Measurements from ENCODE around the gene RAPH1. TPM values are rescaled to one million over a fixed set of nuclear protein-coding genes. Genes with fewer than 3 reads are reported as not detected.
"Not testable (repeated sequence)": the region's sequence is repeated elsewhere in the genome, so short reads cannot be mapped to it uniquely, and the experiment has no call there.

RAPH1 gene
- total RNA-seq, 1 donor from 2014 or later, result 42.8 TPM

DNA sequence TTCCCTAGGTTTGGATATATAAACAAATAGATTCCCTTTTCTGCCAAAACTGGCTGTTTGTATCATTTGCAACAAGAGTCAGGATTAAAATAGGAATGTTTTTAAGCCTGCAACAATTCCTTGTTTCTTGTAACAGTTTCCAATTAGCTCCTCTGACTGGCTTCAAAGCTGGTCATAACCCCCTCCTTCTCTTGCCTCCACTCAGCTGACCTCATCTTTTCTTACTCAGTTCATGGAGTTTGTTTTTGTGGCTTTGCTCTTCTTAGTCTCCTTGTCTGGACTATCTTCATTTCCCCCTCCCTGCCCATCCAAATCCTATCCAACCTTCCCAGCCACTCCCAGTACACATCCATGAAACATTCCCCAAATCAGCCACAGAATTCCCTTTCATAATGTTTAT lies 14.3 kb upstream of the RAPH1 start:
- H3K27ac ChIP-seq (ENCODE audit: low read depth, low read length), result no peak overlapping the region
- H3K27me3 ChIP-seq (ENCODE audit: control insufficient read depth in 3 of 3, insufficient read depth in 3 of 3, low read length in 3 of 3), result no peaks in the 10 kb centered on the region
- H3K9ac ChIP-seq (ENCODE audit: low read depth in 1 of 3, low read length in 3 of 3), result no peak overlapping the region
- no peaks in the 10 kb centered on the region for H3K9me3 ChIP-seq (ENCODE audit: control insufficient read depth in 3 of 3, low read length in 3 of 3)
- H3K4me1 ChIP-seq (ENCODE audit: control insufficient read depth in 3 of 3, insufficient read depth in 3 of 3, low read length in 3 of 3), result no peaks in the 10 kb centered on the region
- H3K36me3 ChIP-seq (ENCODE audit: control insufficient read depth in 3 of 3, insufficient read depth in 3 of 3, low read length in 3 of 3), result no peaks in the 10 kb centered on the region
- H3K4me3 ChIP-seq (ENCODE audit: low read length in 3 of 3), result no peak overlapping the region

DNA sequence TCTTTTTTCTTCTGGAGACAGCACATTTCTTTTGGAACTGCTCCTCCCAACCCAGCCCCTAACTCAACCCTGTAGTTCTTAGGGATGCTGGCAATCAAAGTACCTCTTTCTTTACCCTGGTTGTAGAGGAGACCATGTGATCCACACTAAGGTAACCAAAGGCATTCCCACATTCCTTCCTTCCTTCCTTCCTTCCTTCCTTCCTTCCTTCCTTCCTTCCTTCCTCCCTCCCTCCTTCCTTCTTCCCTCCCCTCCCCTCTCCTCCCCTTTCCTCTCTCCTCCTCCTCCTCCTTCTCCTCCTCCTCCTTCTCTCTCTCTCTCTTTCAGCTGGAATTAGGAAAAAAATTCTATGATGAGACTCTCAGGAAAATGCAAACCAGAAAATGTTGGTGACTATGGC lies 13.8 kb upstream of the RAPH1 start:
- H3K4me3 ChIP-seq (ENCODE audit: low read length in 3 of 3), result no peak overlapping the region
- no peaks in the 10 kb centered on the region for H3K36me3 ChIP-seq (ENCODE audit: control insufficient read depth in 3 of 3, insufficient read depth in 3 of 3, low read length in 3 of 3)
- H3K27me3 ChIP-seq (ENCODE audit: control insufficient read depth in 3 of 3, insufficient read depth in 3 of 3, low read length in 3 of 3), result no peaks in the 10 kb centered on the region
- H3K9ac ChIP-seq (ENCODE audit: low read depth in 1 of 3, low read length in 3 of 3), result no peak overlapping the region
- no peaks in the 10 kb centered on the region for H3K4me1 ChIP-seq (ENCODE audit: control insufficient read depth in 3 of 3, insufficient read depth in 3 of 3, low read length in 3 of 3)
- no peaks in the 10 kb centered on the region for H3K9me3 ChIP-seq (ENCODE audit: control insufficient read depth in 3 of 3, low read length in 3 of 3)
- H3K27ac ChIP-seq (ENCODE audit: low read depth, low read length), result no peak overlapping the region

DNA sequence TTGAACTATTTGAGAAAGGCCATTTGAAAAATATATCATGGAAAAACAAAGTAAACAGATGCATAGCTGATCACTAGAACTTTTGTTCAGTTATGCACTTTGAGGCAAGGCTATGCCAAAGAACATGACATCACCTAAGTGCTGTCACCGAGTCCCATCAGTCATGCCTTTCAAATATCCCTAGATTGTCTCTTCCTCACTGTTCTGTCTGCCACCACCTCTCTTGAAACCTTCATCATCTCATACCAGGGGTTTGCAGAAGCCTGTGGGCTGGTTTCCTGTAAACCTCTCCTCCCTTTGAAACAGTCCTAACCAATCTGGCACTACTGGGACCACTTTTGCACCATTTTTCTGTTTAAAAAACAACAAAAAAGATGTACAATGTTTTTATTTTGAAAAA lies 12.3 kb upstream of the RAPH1 start:
- Histone ChIP-seq H3K27me3 (ENCODE audit: control insufficient read depth in 3 of 3, insufficient read depth in 3 of 3, low read length in 3 of 3) (no peaks in the 10 kb centered on the region), H3K9ac (ENCODE audit: low read depth in 1 of 3, low read length in 3 of 3) (no peak overlapping the region), H3K4me1 (ENCODE audit: control insufficient read depth in 3 of 3, insufficient read depth in 3 of 3, low read length in 3 of 3) (no peaks in the 10 kb centered on the region), H3K4me3 (ENCODE audit: low read length in 3 of 3) (no peak overlapping the region), H3K36me3 (ENCODE audit: control insufficient read depth in 3 of 3, insufficient read depth in 3 of 3, low read length in 3 of 3) (no peaks in the 10 kb centered on the region), H3K27ac (ENCODE audit: low read depth, low read length) (no peak overlapping the region), H3K9me3 (ENCODE audit: control insufficient read depth in 3 of 3, low read length in 3 of 3) (no peaks in the 10 kb centered on the region)

DNA sequence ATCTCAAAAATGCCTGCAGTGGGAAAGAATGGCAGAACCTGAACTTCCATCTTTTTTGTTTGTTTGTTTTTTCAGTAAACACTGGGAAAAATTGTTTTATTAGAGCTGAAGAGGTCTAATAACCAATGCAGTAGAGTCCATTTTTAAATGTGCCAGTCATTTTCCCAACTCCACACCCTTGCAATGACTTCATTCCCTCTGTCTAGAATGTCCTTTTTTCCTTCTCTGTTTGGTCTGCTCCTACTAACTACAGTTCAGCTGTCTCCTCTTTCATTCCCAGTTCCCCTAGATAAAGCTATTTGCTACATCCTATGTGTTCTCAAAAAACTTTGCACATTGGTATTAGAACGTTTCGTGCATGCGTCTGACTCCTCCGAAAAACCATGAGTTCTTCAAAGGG lies 9.3 kb upstream of the RAPH1 start:
- Histone ChIP-seq H3K36me3 (ENCODE audit: control insufficient read depth in 3 of 3, insufficient read depth in 3 of 3, low read length in 3 of 3) (no peaks in the 10 kb centered on the region), H3K4me1 (ENCODE audit: control insufficient read depth in 3 of 3, insufficient read depth in 3 of 3, low read length in 3 of 3) (no peaks in the 10 kb centered on the region), H3K27ac (ENCODE audit: low read depth, low read length) (no peak overlapping the region), H3K4me3 (ENCODE audit: low read length in 3 of 3) (no peak overlapping the region), H3K9ac (ENCODE audit: low read depth in 1 of 3, low read length in 3 of 3) (no peak overlapping the region), H3K9me3 (ENCODE audit: control insufficient read depth in 3 of 3, low read length in 3 of 3) (no peaks in the 10 kb centered on the region), H3K27me3 (ENCODE audit: control insufficient read depth in 3 of 3, insufficient read depth in 3 of 3, low read length in 3 of 3) (no peaks in the 10 kb centered on the region)

DNA sequence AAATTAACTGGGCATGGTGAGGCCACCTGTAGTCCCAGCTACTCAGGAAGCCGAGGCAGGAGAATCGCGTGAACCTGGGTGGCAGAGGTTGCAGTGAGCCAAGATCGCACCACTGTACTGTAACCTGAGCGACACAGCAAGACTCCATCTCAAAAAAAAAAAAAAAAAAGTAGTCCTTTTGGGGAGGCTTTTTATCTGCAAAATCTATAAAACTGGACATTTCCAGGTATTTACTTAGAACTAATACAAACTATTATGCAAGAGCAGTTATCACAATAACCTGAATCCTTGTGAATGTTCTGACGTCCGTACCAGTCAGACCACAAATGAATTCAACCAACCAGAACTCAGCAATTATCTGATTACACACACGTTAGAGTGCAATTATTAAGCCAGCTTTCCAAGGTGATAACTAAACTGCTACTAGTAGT lies 8.8 kb upstream of the RAPH1 start:
- H3K9me3 ChIP-seq (ENCODE audit: control insufficient read depth in 3 of 3, low read length in 3 of 3), result no peaks in the 10 kb centered on the region

DNA sequence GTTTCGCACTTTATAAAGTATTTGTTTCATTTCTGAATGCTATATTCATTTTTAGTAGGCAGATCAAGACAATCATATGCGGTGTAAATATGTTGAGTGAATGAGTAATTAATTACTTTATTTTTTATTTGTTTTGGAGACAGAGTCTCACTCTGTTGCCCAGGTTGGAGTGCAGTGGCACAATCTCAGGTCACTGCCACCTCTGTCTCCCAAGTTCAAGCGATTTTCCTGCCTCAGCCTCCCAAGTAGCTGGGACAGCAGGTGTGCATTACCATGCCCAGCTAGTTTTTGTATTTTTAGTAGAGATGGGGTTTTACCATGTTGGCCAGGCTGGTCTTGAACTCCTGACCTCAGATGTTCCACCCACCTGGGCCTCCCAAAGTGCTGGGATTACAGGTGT lies 5.5 kb upstream of the RAPH1 start:
- H3K4me3 ChIP-seq (ENCODE audit: low read length in 3 of 3); H3K9me3 ChIP-seq (ENCODE audit: control insufficient read depth in 3 of 3, low read length in 3 of 3); H3K9ac ChIP-seq (ENCODE audit: low read depth in 1 of 3, low read length in 3 of 3); H3K4me1 ChIP-seq (ENCODE audit: control insufficient read depth in 3 of 3, insufficient read depth in 3 of 3, low read length in 3 of 3); H3K27ac ChIP-seq (ENCODE audit: low read depth, low read length); H3K27me3 ChIP-seq (ENCODE audit: control insufficient read depth in 3 of 3, insufficient read depth in 3 of 3, low read length in 3 of 3); H3K36me3 ChIP-seq (ENCODE audit: control insufficient read depth in 3 of 3, insufficient read depth in 3 of 3, low read length in 3 of 3): not testable (repeated sequence)

More for the DNA sequence above, 8.8 kb upstream of the RAPH1 start:
- no peaks in the 10 kb centered on the region for H3K36me3 ChIP-seq (ENCODE audit: control insufficient read depth in 3 of 3, insufficient read depth in 3 of 3, low read length in 3 of 3)
- no peaks in the 10 kb centered on the region for H3K27me3 ChIP-seq (ENCODE audit: control insufficient read depth in 3 of 3, insufficient read depth in 3 of 3, low read length in 3 of 3)
- no peak overlapping the region for H3K9ac ChIP-seq (ENCODE audit: low read depth in 1 of 3, low read length in 3 of 3)
- H3K4me1 ChIP-seq (ENCODE audit: control insufficient read depth in 3 of 3, insufficient read depth in 3 of 3, low read length in 3 of 3), result no peaks in the 10 kb centered on the region
- H3K27ac ChIP-seq (ENCODE audit: low read depth, low read length), result no peak overlapping the region
- no peak overlapping the region for H3K4me3 ChIP-seq (ENCODE audit: low read length in 3 of 3)

DNA sequence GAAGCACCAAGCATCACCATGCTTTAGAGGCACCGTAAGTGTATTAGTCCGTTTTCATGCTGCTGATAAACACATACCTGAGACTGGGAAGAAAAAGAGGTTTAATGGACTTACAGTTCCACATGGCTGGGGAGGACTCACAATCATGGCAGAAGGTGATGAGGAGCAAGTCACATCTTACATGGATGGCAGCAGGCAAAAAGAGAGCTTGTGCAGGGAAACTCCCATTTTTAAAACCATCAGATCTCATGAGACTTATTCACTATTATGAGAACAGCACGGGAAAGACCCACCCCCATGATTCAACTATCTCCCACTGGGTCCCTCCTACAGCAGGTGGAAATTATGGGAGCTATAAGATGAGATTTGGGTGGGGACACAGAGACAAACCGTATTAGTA lies 3.1 kb upstream of the RAPH1 start:
- H3K9me3 ChIP-seq (ENCODE audit: control insufficient read depth in 3 of 3, low read length in 3 of 3); H3K36me3 ChIP-seq (ENCODE audit: control insufficient read depth in 3 of 3, insufficient read depth in 3 of 3, low read length in 3 of 3); H3K4me3 ChIP-seq (ENCODE audit: low read length in 3 of 3); H3K27ac ChIP-seq (ENCODE audit: low read depth, low read length); H3K27me3 ChIP-seq (ENCODE audit: control insufficient read depth in 3 of 3, insufficient read depth in 3 of 3, low read length in 3 of 3); H3K9ac ChIP-seq (ENCODE audit: low read depth in 1 of 3, low read length in 3 of 3): not testable (repeated sequence)
- H3K4me1 ChIP-seq (ENCODE audit: control insufficient read depth in 3 of 3, insufficient read depth in 3 of 3, low read length in 3 of 3), result peaks cover 8 to 10% (median 10%) of the 10 kb centered on the region in 3 donors

DNA sequence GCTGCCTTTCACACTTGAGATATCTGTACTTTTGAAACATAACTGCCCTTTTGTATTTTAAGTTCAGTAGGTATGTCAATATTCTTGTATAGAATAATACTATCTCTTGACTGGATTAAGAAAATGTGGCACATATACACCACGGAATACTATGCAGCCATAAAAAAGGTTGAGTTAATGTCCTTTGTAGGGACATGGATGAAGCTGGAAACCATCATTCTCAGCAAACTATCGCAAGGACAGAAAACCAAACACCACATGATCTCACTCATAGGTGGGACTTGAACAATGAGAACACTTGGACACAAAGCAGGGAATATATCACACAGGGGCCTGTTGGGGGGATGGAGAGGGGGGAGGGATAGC lies 1.5 kb upstream of the RAPH1 start:
- H3K27ac ChIP-seq (ENCODE audit: low read depth, low read length); H3K9ac ChIP-seq (ENCODE audit: low read depth in 1 of 3, low read length in 3 of 3); H3K27me3 ChIP-seq (ENCODE audit: control insufficient read depth in 3 of 3, insufficient read depth in 3 of 3, low read length in 3 of 3); H3K36me3 ChIP-seq (ENCODE audit: control insufficient read depth in 3 of 3, insufficient read depth in 3 of 3, low read length in 3 of 3); H3K9me3 ChIP-seq (ENCODE audit: control insufficient read depth in 3 of 3, low read length in 3 of 3): not testable (repeated sequence)
- H3K4me3 ChIP-seq (ENCODE audit: low read length in 3 of 3), result peak overlapping the region in 1 of 3 donors; percentile 81
- H3K4me1 ChIP-seq (ENCODE audit: control insufficient read depth in 3 of 3, insufficient read depth in 3 of 3, low read length in 3 of 3), result peaks cover 10 to 14% (median 13%) of the 10 kb centered on the region in 3 donors

DNA sequence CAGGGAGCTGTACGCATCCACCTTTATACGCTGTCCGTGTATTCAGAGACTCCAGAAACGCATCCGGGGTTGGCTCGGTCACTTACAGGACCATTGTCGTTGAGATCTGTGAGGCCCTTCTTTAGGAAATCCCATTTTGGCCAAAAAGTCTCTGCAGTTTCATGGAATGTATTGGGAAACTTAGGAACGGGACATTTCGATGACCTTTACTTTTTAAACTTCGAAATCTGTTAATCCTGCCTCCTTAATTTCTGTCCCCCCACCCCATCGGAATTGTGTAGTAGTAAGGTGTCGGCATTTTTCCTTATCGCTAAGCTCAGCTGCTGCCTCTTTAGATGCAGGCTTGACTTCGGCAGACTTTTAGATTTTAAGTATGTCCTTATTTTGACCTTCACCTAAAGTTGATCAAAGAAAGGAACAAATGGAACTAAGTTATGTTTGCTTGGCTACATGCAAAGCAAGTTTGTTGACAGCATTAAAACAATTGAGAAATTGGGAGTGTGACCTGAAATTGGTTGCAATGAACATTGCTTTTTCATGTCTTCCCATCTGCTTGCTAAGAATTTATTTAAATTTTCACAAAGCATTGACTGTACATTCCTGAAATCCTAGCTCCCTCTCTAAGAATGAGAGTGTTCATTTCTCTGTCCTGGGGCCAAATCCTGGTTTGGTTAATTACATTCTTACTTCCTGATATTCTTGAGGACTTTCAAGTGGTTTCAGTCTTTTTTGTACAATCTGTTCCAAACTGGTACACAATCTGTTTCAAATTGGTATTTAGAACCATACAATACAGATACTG lies 884 bp upstream of the RAPH1 start:
- Histone ChIP-seq H3K4me3 (ENCODE audit: low read length in 3 of 3) (peak overlapping the region; percentile 81 to 89 (median 84)), H3K9me3 (ENCODE audit: control insufficient read depth in 3 of 3, low read length in 3 of 3) (no peaks in the 10 kb centered on the region), H3K27me3 (ENCODE audit: control insufficient read depth in 3 of 3, insufficient read depth in 3 of 3, low read length in 3 of 3) (no peaks in the 10 kb centered on the region), H3K36me3 (ENCODE audit: control insufficient read depth in 3 of 3, insufficient read depth in 3 of 3, low read length in 3 of 3) (no peaks in the 10 kb centered on the region), H3K9ac (ENCODE audit: low read depth in 1 of 3, low read length in 3 of 3) (peak overlapping the region; percentile 88 to 92 (median 89)), H3K27ac (ENCODE audit: low read depth, low read length) (peak overlapping the region; percentile 86), H3K4me1 (ENCODE audit: control insufficient read depth in 3 of 3, insufficient read depth in 3 of 3, low read length in 3 of 3) (peaks cover 10 to 14% (median 13%) of the 10 kb centered on the region in 3 donors)

DNA sequence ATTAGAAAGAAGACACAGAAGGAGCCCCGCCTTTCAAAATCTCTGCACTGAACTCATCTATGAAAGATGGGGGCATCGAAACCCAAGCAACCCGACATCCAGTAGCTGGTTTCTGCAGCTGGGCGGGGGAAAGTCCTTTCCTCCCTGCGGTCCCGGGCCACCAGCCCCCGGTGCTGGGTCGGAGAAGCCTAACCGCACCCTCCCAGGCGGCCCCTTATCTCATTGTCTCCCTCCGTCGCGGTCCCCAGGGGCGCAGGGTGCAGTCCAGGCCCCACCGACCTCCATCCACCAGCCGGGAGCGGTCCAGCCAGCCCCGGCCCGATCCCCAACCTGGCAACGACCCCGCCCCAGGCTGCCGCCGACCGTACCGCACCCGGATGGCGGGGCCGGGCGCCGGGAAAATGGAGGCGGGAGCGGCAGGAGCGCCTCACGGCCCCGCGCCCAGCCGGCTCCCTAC lies 452 bp downstream of the RAPH1 start:
- H3K9ac ChIP-seq (ENCODE audit: low read depth in 1 of 3, low read length in 3 of 3), result peak overlapping the region; percentile 78 to 84 (median 81)
- peak overlapping the region; percentile 81 to 88 (median 83) for H3K4me3 ChIP-seq (ENCODE audit: low read length in 3 of 3)
- no peaks in the 10 kb centered on the region for H3K36me3 ChIP-seq (ENCODE audit: control insufficient read depth in 3 of 3, insufficient read depth in 3 of 3, low read length in 3 of 3)
- H3K27me3 ChIP-seq (ENCODE audit: control insufficient read depth in 3 of 3, insufficient read depth in 3 of 3, low read length in 3 of 3), result no peaks in the 10 kb centered on the region
- H3K27ac ChIP-seq (ENCODE audit: low read depth, low read length), result peak overlapping the region; percentile 82
- peaks cover 10 to 14% (median 13%) of the 10 kb centered on the region in 3 donors for H3K4me1 ChIP-seq (ENCODE audit: control insufficient read depth in 3 of 3, insufficient read depth in 3 of 3, low read length in 3 of 3)
- H3K9me3 ChIP-seq (ENCODE audit: control insufficient read depth in 3 of 3, low read length in 3 of 3), result no peaks in the 10 kb centered on the region
